Right lung (tissue), 5 donors: ENCODE measurements around the gene ARFGAP1. TPM values are rescaled to one million over a fixed set of nuclear protein-coding genes. Genes with fewer than 3 reads are reported as not detected.

Experiments used
- DNase-seq, 2 donors: peaks; one replicate each; pipeline ENCODE4 v3.0.0-alpha.2; 2013
- polyA plus RNA-seq, 5 donors: library from polyadenylated mRNA; unstranded; fragments of 120-200 nt; gene quantifications; one replicate each; pipeline versions ENCODE4 v1.2.1 to v1.2.3, GENCODE V29; 2013; ENCODE audit warnings: inconsistent platforms in 1 of 5, low replicate concordance in 1 of 5; ENCODE audit not compliant: insufficient read length in 5 of 5, insufficient read depth in 1 of 5

Gene ARFGAP1
- polyA plus RNA-seq, 5 donors, result 50.4 to 83.7 (median 64.2) TPM

- DNase-seq, result no peak
Measured at GRCh38 chr20:63306673-63307537, 34.3 kb downstream of the ARFGAP1 start.

GRCh38 chr20:63307538-63308217 is 35.1 kb downstream of the ARFGAP1 start:
- no peak for DNase-seq

- DNase-seq, result no peak
Measured at GRCh38 chr20:63308218-63308911, 35.8 kb downstream of the ARFGAP1 start.

GRCh38 chr20:63309261-63310071 is 36.9 kb downstream of the ARFGAP1 start:
- peak; percentile 33 to 42 for DNase-seq

GRCh38 chr20:63310265-63310991 is 37.8 kb downstream of the ARFGAP1 start:
- no peak for DNase-seq

GRCh38 chr20:63311186-63311832 is 38.7 kb downstream of the ARFGAP1 start:
- no peak for DNase-seq

GRCh38 chr20:63311833-63312243 is 39.2 kb downstream of the ARFGAP1 start:
- DNase-seq, result no peak

GRCh38 chr20:63312273-63312672 is 39.7 kb downstream of the ARFGAP1 start:
- no peak for DNase-seq

GRCh38 chr20:63312690-63313348 is 40.2 kb downstream of the ARFGAP1 start:
- peak; percentile 92 to 94 for DNase-seq

- no peak for DNase-seq
Measured at GRCh38 chr20:63313349-63314014, 40.9 kb downstream of the ARFGAP1 start.

GRCh38 chr20:63314015-63314471 is 41.4 kb downstream of the ARFGAP1 start:
- no peak for DNase-seq

GRCh38 chr20:63314566-63315239 is 42.1 kb downstream of the ARFGAP1 start:
- no peak for DNase-seq

GRCh38 chr20:63315240-63315689 is 42.7 kb downstream of the ARFGAP1 start:
- no peak for DNase-seq

GRCh38 chr20:63315731-63316491 is 43.3 kb downstream of the ARFGAP1 start:
- DNase-seq, result no peak

- DNase-seq, result no peak
Measured at GRCh38 chr20:63316502-63316921, 43.9 kb downstream of the ARFGAP1 start.

GRCh38 chr20:63317061-63317460 is 44.4 kb downstream of the ARFGAP1 start:
- DNase-seq, result no peak

GRCh38 chr20:63317601-63318291 is 45.1 kb downstream of the ARFGAP1 start:
- no peak for DNase-seq
